ENCODE results near the gene DPP4.

DPP4 gene

GRCh38 chr2:162030363-162031190, 43.4 kb downstream of the DPP4 start:
- CTCF ChIA-PET, result no interaction called here
- TF ChIP-seq CTCF (IDR thresholded peaks at IDR 0.05; ENCODE audit: control extremely low read depth, extremely low read depth, low read depth, missing control alignments), result no peak
- POLR2A ChIA-PET, result no interaction called here

GRCh38 chr2:162029287-162029901, 44.6 kb downstream of the DPP4 start:
- no peak for TF ChIP-seq CTCF (IDR thresholded peaks at IDR 0.05; ENCODE audit: control extremely low read depth, extremely low read depth, low read depth, missing control alignments)
- DNase-seq (ENCODE audit: extremely low spot score), result no peak
- ChIA-PET POLR2A (no interaction called here), CTCF (interaction anchor here (0.9 to 1.8 kb wide), 2 partner anchors 32 to 94 kb away, joined by 3 to 4 read pairs; no protein-coding TSS in a partner anchor)

More at GRCh38 chr2:162030363-162031190, 43.4 kb downstream of the DPP4 start:
- DNase-seq (ENCODE audit: extremely low spot score), result no peak

GRCh38 chr2:162028511-162028910, 45.5 kb downstream of the DPP4 start:
- no peak for TF ChIP-seq CTCF (IDR thresholded peaks at IDR 0.05; ENCODE audit: control extremely low read depth, extremely low read depth, low read depth, missing control alignments)
- ChIA-PET POLR2A (no interaction called here), CTCF (interaction anchor here (0.7 to 1.8 kb wide), 5 partner anchors 11 to 94 kb away, joined by 3 to 4 read pairs (median 3); no protein-coding TSS in a partner anchor)
- DNase-seq (ENCODE audit: extremely low spot score), result no peak

GRCh38 chr2:162025121-162025911, 48.7 kb downstream of the DPP4 start:
- ChIA-PET POLR2A (no interaction called here), CTCF (interaction anchor here (1.4 to 1.7 kb wide), 2 partner anchors 12 to 83 kb away, joined by 3 to 6 read pairs; no protein-coding TSS in a partner anchor)
- DNase-seq (ENCODE audit: extremely low spot score), result no peak
- TF ChIP-seq CTCF (IDR thresholded peaks at IDR 0.05; ENCODE audit: control extremely low read depth, extremely low read depth, low read depth, missing control alignments), result no peak

GRCh38 chr2:162022290-162022945, 51.6 kb downstream of the DPP4 start:
- TF ChIP-seq CTCF (IDR thresholded peaks at IDR 0.05; ENCODE audit: control extremely low read depth, extremely low read depth, low read depth, missing control alignments), result no peak
- POLR2A ChIA-PET, result no interaction called here
- CTCF ChIA-PET, result interaction anchor here (1.1 to 1.7 kb wide), 4 partner anchors 10 to 102 kb away, joined by 3 to 5 read pairs (median 4); no protein-coding TSS in a partner anchor
- DNase-seq (ENCODE audit: extremely low spot score), result no peak

Measured in GM10248 (cell line).